ENCODE measurements around the gene LIPT1.
"Not testable (repeated sequence)": the region's sequence is repeated elsewhere in the genome, so short reads cannot be mapped to it uniquely, and the experiment has no call there.

LIPT1 gene

GRCh38 chr2:99154643-99155536 is at the start of gene LIPT1, which contains the start of gene TSGA10:
Gene LIPT1, plus strand, starts transcription at chr2:99154967. Its CDS starts 6,991 bp downstream, at chr2:99161958.
Gene TSGA10, minus strand, starts transcription at chr2:99154942. Its CDS starts 45,503 bp downstream, at chr2:99109439.
- DNase-seq: peak; percentile 91 to 92

GRCh38 chr2:99106913-99107312 is 47.9 kb upstream of the LIPT1 start:
- DNase-seq: no peak

GRCh38 chr2:99111236-99111635 is 43.5 kb upstream of the LIPT1 start:
- no peak for DNase-seq

- DNase-seq: no peak
These were observed 42.8 kb upstream of the LIPT1 start for GRCh38 chr2:99111945-99112344.

GRCh38 chr2:99112617-99113016 is 42.1 kb upstream of the LIPT1 start:
- no peak for DNase-seq

GRCh38 chr2:99127981-99128380 is 26.8 kb upstream of the LIPT1 start:
- no peak for DNase-seq

- DNase-seq: not testable (repeated sequence)
These were observed 19.7 kb upstream of the LIPT1 start for GRCh38 chr2:99135044-99135556.

- DNase-seq: no peak
These were observed 15.8 kb upstream of the LIPT1 start for GRCh38 chr2:99139003-99139402.

- no peak for DNase-seq
These were observed 14.5 kb upstream of the LIPT1 start for GRCh38 chr2:99140056-99140859.

- peak in 1 of 2 experiments; percentile 80 for DNase-seq
These were observed 14.0 kb upstream of the LIPT1 start for GRCh38 chr2:99140860-99141109.

GRCh38 chr2:99141110-99142108 is 13.4 kb upstream of the LIPT1 start, which contains the start of gene C2orf15:
Gene C2orf15, plus strand, starts transcription at chr2:99141707. Its CDS starts 8,852 bp downstream, at chr2:99150559.
- DNase-seq: peak; percentile 77 to 90

GRCh38 chr2:99150706-99151105 is 4.1 kb upstream of the LIPT1 start:
- DNase-seq: no peak

- no peak for DNase-seq
These were observed 2.4 kb upstream of the LIPT1 start for GRCh38 chr2:99152199-99152895.

- DNase-seq: no peak
These were observed 704 bp upstream of the LIPT1 start for GRCh38 chr2:99153921-99154604.

- no peak for DNase-seq
These were observed 2.1 kb downstream of the LIPT1 start for GRCh38 chr2:99156891-99157290.

GRCh38 chr2:99158599-99158998 is 3.8 kb downstream of the LIPT1 start:
- no peak for DNase-seq

- DNase-seq: no peak
These were observed 4.8 kb downstream of the LIPT1 start for GRCh38 chr2:99159594-99159993.

- DNase-seq: no peak
These were observed 11.5 kb downstream of the LIPT1 start for GRCh38 chr2:99166218-99166617.

GRCh38 chr2:99169534-99169933 is 14.8 kb downstream of the LIPT1 start:
- no peak for DNase-seq

- no peak for DNase-seq
These were observed 16.8 kb downstream of the LIPT1 start for GRCh38 chr2:99171377-99172140.

All from SW 1271 (cell line).